NCI-H2196 (cell line): ENCODE results near the gene SPHK1.
A peak's percentile ranks its signal among the peaks of the same experiment; 100 is the strongest.

Experiments used
- DNase-seq: peaks from one replicate; lab custom pipeline; 2025; ENCODE audit not compliant: unreplicated experiment; lab: John Stamatoyannopoulos, UW

Gene SPHK1

GRCh38 chr17:76405967-76406647 lies 21.7 kb downstream of the SPHK1 start:
- peak; percentile 96 for DNase-seq

GRCh38 chr17:76407509-76407908 lies 23.1 kb downstream of the SPHK1 start:
- DNase-seq, result no peak

- DNase-seq, result peak; percentile 93
Measured at GRCh38 chr17:76408037-76408849, 23.8 kb downstream of the SPHK1 start.

GRCh38 chr17:76410328-76410965 lies 26.0 kb downstream of the SPHK1 start:
- DNase-seq, result no peak

GRCh38 chr17:76411247-76411646 lies 26.8 kb downstream of the SPHK1 start:
- no peak for DNase-seq

GRCh38 chr17:76414334-76415295 lies 30.2 kb downstream of the SPHK1 start:
- peak; percentile 82 for DNase-seq

- DNase-seq, result no peak
Measured at GRCh38 chr17:76415786-76416185, 31.4 kb downstream of the SPHK1 start.

GRCh38 chr17:76416457-76416856 lies 32.0 kb downstream of the SPHK1 start:
- no peak for DNase-seq

GRCh38 chr17:76416899-76417298 lies 32.5 kb downstream of the SPHK1 start:
- peak; percentile 26 for DNase-seq

GRCh38 chr17:76417499-76418143 lies 33.2 kb downstream of the SPHK1 start:
- peak; percentile 95 for DNase-seq

- no peak for DNase-seq
Measured at GRCh38 chr17:76419576-76420260, 35.3 kb downstream of the SPHK1 start.

GRCh38 chr17:76420356-76421043 lies 36.1 kb downstream of the SPHK1 start:
- no peak for DNase-seq

GRCh38 chr17:76421044-76421407 lies 36.6 kb downstream of the SPHK1 start:
- DNase-seq, result no peak

- DNase-seq, result no peak
Measured at GRCh38 chr17:76422406-76422805, 38.0 kb downstream of the SPHK1 start.

- no peak for DNase-seq
Measured at GRCh38 chr17:76422860-76423259, 38.5 kb downstream of the SPHK1 start.

- no peak for DNase-seq
Measured at GRCh38 chr17:76426853-76427252, 42.4 kb downstream of the SPHK1 start.

- DNase-seq, result no peak
Measured at GRCh38 chr17:76427501-76428231, 43.3 kb downstream of the SPHK1 start.

GRCh38 chr17:76428511-76428910 lies 44.1 kb downstream of the SPHK1 start:
- DNase-seq, result no peak

GRCh38 chr17:76431509-76431908 lies 47.1 kb downstream of the SPHK1 start:
- DNase-seq, result no peak
